Measurements from ENCODE around the gene NDUFAF5.

Gene NDUFAF5

DNA sequence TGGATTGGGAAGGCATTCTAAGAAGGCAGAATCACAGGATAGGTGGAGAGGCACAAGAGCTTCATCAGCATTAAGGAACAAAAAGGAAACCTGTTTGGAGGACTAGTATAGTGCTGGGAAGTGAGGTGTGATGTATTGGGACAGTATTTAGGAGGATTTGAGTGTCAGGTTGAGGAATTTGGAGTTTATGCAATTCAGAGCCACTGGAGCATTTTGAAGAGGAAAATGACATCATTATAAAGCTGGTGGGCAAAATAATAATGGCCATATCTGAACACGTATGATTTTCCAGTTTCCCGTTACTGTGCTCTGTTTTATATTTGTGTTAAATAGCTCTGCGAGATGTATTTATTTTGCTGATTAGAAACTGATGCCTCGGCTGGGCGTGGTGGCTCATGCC, 14.2 kb downstream of the NDUFAF5 start:
- Histone ChIP-seq H3K4me3 (ENCODE audit: insufficient read depth, low read length, poor library complexity, severe bottlenecking) (no peak overlapping the region), H3K4me2 (ENCODE audit: low read depth, low read length, poor library complexity, severe bottlenecking) (no peak overlapping the region), H2AFZ (ENCODE audit: low read depth, low read length, severe bottlenecking) (no peak overlapping the region), H3F3A (ENCODE audit: insufficient read depth) (no peaks in the 10 kb centered on the region), H3K79me2 (ENCODE audit: insufficient read depth, low read length) (no peaks in the 10 kb centered on the region), H3K36me3 (ENCODE audit: low read length) (peaks cover 21% of the 10 kb centered on the region), H3K27me3 (ENCODE audit: low read length) (no peaks in the 10 kb centered on the region), H3K9me3 (ENCODE audit: insufficient read depth, low read length) (no peaks in the 10 kb centered on the region), H3K27ac (ENCODE audit: low read depth, low read length) (no peak overlapping the region), H3K9me2 (replicated peaks; ENCODE audit: insufficient read depth, low read length) (no peaks in the 10 kb centered on the region), H4K20me1 (ENCODE audit: low read depth, low read length) (no peaks in the 10 kb centered on the region), H3K9ac (ENCODE audit: low read length) (no peak overlapping the region)
- TF ChIP-seq EZH2phosphoT487 (conservative IDR thresholded peaks at IDR 0.05; ENCODE audit: low read length): no peak
- no peak for TF ChIP-seq CTCF (IDR thresholded peaks at IDR 0.05; ENCODE audit: insufficient read depth, low read length, poor library complexity, severe bottlenecking)

GRCh38 chr20:13799974-13800373, 15.1 kb downstream of the NDUFAF5 start:
- Histone ChIP-seq H3K9ac (ENCODE audit: low read length) (no peak overlapping the region), H3K27ac (ENCODE audit: low read depth, low read length) (no peak overlapping the region), H4K20me1 (ENCODE audit: low read depth, low read length) (no peaks in the 10 kb centered on the region), H3K4me3 (ENCODE audit: insufficient read depth, low read length, poor library complexity, severe bottlenecking) (no peak overlapping the region), H3K4me2 (ENCODE audit: low read depth, low read length, poor library complexity, severe bottlenecking) (no peak overlapping the region), H3F3A (ENCODE audit: insufficient read depth) (no peaks in the 10 kb centered on the region), H3K9me3 (ENCODE audit: insufficient read depth, low read length) (no peaks in the 10 kb centered on the region), H3K9me2 (replicated peaks; ENCODE audit: insufficient read depth, low read length) (no peaks in the 10 kb centered on the region), H2AFZ (ENCODE audit: low read depth, low read length, severe bottlenecking) (no peak overlapping the region), H3K36me3 (ENCODE audit: low read length) (peaks cover 28% of the 10 kb centered on the region), H3K27me3 (ENCODE audit: low read length) (no peaks in the 10 kb centered on the region), H3K79me2 (ENCODE audit: insufficient read depth, low read length) (no peaks in the 10 kb centered on the region)
- TF ChIP-seq EZH2phosphoT487 (conservative IDR thresholded peaks at IDR 0.05; ENCODE audit: low read length): no peak
- no peak for TF ChIP-seq CTCF (IDR thresholded peaks at IDR 0.05; ENCODE audit: insufficient read depth, low read length, poor library complexity, severe bottlenecking)

DNA sequence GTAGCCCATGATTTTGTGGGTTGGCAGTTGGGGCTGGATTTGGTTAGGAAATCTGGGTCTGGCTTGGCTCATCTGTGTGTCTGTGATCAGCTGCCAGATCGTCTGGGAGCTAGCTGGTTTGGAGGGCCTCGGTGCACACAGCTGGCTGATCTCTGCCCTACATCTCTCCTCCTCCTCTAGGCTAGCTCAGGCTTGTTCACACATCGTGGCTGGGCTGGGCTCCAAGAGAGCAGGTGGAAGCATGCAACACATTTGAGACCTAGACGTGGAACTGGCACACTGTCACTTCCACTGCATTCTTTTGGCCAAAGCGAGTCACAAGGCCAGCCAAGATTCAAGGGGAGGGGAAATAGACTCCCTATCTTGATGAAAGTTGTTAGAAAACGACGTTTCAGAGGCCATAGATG, 15.9 kb downstream of the NDUFAF5 start:
- Histone ChIP-seq H3F3A (ENCODE audit: insufficient read depth) (no peaks in the 10 kb centered on the region), H4K20me1 (ENCODE audit: low read depth, low read length) (no peaks in the 10 kb centered on the region), H3K9me2 (replicated peaks; ENCODE audit: insufficient read depth, low read length) (no peaks in the 10 kb centered on the region), H3K9me3 (ENCODE audit: insufficient read depth, low read length) (no peaks in the 10 kb centered on the region), H3K4me3 (ENCODE audit: insufficient read depth, low read length, poor library complexity, severe bottlenecking) (no peak overlapping the region), H2AFZ (ENCODE audit: low read depth, low read length, severe bottlenecking) (no peak overlapping the region), H3K9ac (ENCODE audit: low read length) (no peak overlapping the region), H3K36me3 (ENCODE audit: low read length) (peaks cover 28% of the 10 kb centered on the region), H3K27me3 (ENCODE audit: low read length) (no peaks in the 10 kb centered on the region), H3K27ac (ENCODE audit: low read depth, low read length) (no peak overlapping the region), H3K79me2 (ENCODE audit: insufficient read depth, low read length) (no peaks in the 10 kb centered on the region), H3K4me2 (ENCODE audit: low read depth, low read length, poor library complexity, severe bottlenecking) (no peak overlapping the region)
- no peak for TF ChIP-seq EZH2phosphoT487 (conservative IDR thresholded peaks at IDR 0.05; ENCODE audit: low read length)
- no peak for TF ChIP-seq CTCF (IDR thresholded peaks at IDR 0.05; ENCODE audit: insufficient read depth, low read length, poor library complexity, severe bottlenecking)

Measured in SU-DHL-6 (cell line).